SU-DHL-6 (cell line): Measurements from ENCODE around the gene UBE2G2.

ENCODE experiments used
- H2AFZ ChIP-seq: fragments of 200-600 bp; sonication (generic); 2 replicates; pipeline ENCODE4 v1.6.1; 2014; ENCODE audit warnings: low read depth, mild to moderate bottlenecking, moderate library complexity, mixed read lengths, antibody characterized with exemption, low read length; ENCODE audit not compliant: severe bottlenecking
- H3F3A ChIP-seq: fragments of 200-600 bp; shearing (Covaris generic); 2 replicates; pipeline ENCODE4 v1.6.0; 2016; ENCODE audit warnings: antibody characterized with exemption, mild to moderate bottlenecking; ENCODE audit not compliant: insufficient read depth
- H3K27ac ChIP-seq: fragments of 200-600 bp; sonication (generic); 2 replicates; pipeline ENCODE4 v1.5.1; 2016; ENCODE audit warnings: low read depth, mild to moderate bottlenecking, low read length, moderate library complexity, mixed read lengths
- H3K27me3 ChIP-seq: fragments of 200-600 bp; sonication (generic), shearing (Covaris generic); 2 replicates; pipeline ENCODE4 v1.6.0; 2014; ENCODE audit warnings: mild to moderate bottlenecking, low read length
- H3K36me3 ChIP-seq: fragments of 200-600 bp; sonication (generic); 2 replicates; pipeline ENCODE4 v1.6.1; 2014; ENCODE audit warnings: mild to moderate bottlenecking, low read length, mixed read lengths
- H3K4me2 ChIP-seq: fragments of 300-600, 200-600 bp; shearing (Covaris generic), sonication (generic); 2 replicates; pipeline ENCODE4 v1.6.0; 2014; ENCODE audit warnings: low read length, low read depth, mild to moderate bottlenecking; ENCODE audit not compliant: poor library complexity, severe bottlenecking
- H3K4me3 ChIP-seq: fragments of 200-600 bp; sonication (generic); 2 replicates; pipeline ENCODE4 v1.5.1; 2014; ENCODE audit warnings: antibody characterized with exemption, low read length, mild to moderate bottlenecking, mixed read lengths; ENCODE audit not compliant: insufficient read depth, poor library complexity, severe bottlenecking
- H3K79me2 ChIP-seq: fragments of 200-600 bp; sonication (generic); 2 replicates; pipeline ENCODE4 v1.6.1; 2014; ENCODE audit warnings: mild to moderate bottlenecking, low read length, moderate library complexity; ENCODE audit not compliant: insufficient read depth
- H3K9ac ChIP-seq: fragments of 200-600 bp; sonication (generic); 2 replicates; pipeline ENCODE4 v1.7.0; 2014; ENCODE audit warnings: mild to moderate bottlenecking, low read length
- H3K9me2 ChIP-seq: fragments of 200-600 bp; sonication (generic); replicated peaks from 2 replicates; pipeline ENCODE4 v1.6.1; 2014; ENCODE audit warnings: low read length; ENCODE audit not compliant: insufficient read depth
- H3K9me3 ChIP-seq: fragments of 200-600 bp; sonication (generic); 2 replicates; pipeline ENCODE4 v1.6.1; 2014; ENCODE audit warnings: low read length, mixed read lengths; ENCODE audit not compliant: insufficient read depth
- H4K20me1 ChIP-seq: fragments of 200-600 bp; sonication (generic); 2 replicates; pipeline ENCODE4 v1.6.1; 2014; ENCODE audit warnings: low read depth, mild to moderate bottlenecking, antibody characterized with exemption, low read length, moderate library complexity, mixed read lengths
- CTCF ChIP-seq: fragments of 200-600 bp; sonication (generic); IDR thresholded peaks from one replicate; pipeline ENCODE4 v1.5.1; 2017; ENCODE audit warnings: antibody characterized with exemption, mild to moderate bottlenecking, low read length, moderate library complexity; ENCODE audit not compliant: insufficient read depth, poor library complexity, severe bottlenecking
- EZH2phosphoT487 ChIP-seq: fragments of 200-600 bp; sonication (generic), shearing (Covaris generic); conservative IDR thresholded peaks from 2 replicates; pipeline ENCODE4 v1.6.1; 2018; ENCODE audit warnings: mild to moderate bottlenecking, antibody characterized with exemption, low read length, moderate library complexity, mixed read lengths

Gene UBE2G2

GRCh38 chr21:44778983-44779382 is 22.6 kb downstream of the UBE2G2 start:
- no peak for TF ChIP-seq CTCF
- no peak for TF ChIP-seq EZH2phosphoT487
- Histone ChIP-seq H3K36me3 (peaks cover 9% of the 10 kb centered on the region; the same call in 1 of the 2 replicates), H3K9me3 (no peaks in the 10 kb centered on the region), H3K9ac (no peak overlapping the region), H3K9me2 (no peaks in the 10 kb centered on the region), H3K4me3 (no peak overlapping the region), H3F3A (no peaks in the 10 kb centered on the region), H3K79me2 (peaks cover 55% of the 10 kb centered on the region), H3K4me2 (no peak overlapping the region), H3K27ac (no peak overlapping the region), H2AFZ (no peak overlapping the region), H3K27me3 (no peaks in the 10 kb centered on the region), H4K20me1 (peaks cover 26% of the 10 kb centered on the region; the same call in 1 of the 2 replicates)

- Histone ChIP-seq H3K27me3 (no peaks in the 10 kb centered on the region), H3K36me3 (peaks cover 9% of the 10 kb centered on the region; the same call in 1 of the 2 replicates), H3K9ac (no peak overlapping the region), H3F3A (no peaks in the 10 kb centered on the region), H3K27ac (no peak overlapping the region), H3K4me3 (no peak overlapping the region), H3K9me2 (no peaks in the 10 kb centered on the region), H3K9me3 (no peaks in the 10 kb centered on the region), H3K4me2 (no peak overlapping the region), H4K20me1 (peaks cover 26% of the 10 kb centered on the region; the same call in 1 of the 2 replicates), H2AFZ (no peak overlapping the region), H3K79me2 (peaks cover 50% of the 10 kb centered on the region)
- TF ChIP-seq CTCF: no peak
- no peak for TF ChIP-seq EZH2phosphoT487
Measured at GRCh38 chr21:44778499-44778911, 23.1 kb downstream of the UBE2G2 start.

- H3K36me3 ChIP-seq: peaks cover 9% of the 10 kb centered on the region; the same call in 1 of the 2 replicates
- H3K27ac ChIP-seq: no peak overlapping the region
- TF ChIP-seq EZH2phosphoT487: no peak
- TF ChIP-seq CTCF: no peak
- H4K20me1 ChIP-seq: peaks cover 22% of the 10 kb centered on the region; the same call in 1 of the 2 replicates
- no peak overlapping the region for H2AFZ ChIP-seq
- H3K4me2 ChIP-seq: no peak overlapping the region
- H3K9me2 ChIP-seq: no peaks in the 10 kb centered on the region
- no peaks in the 10 kb centered on the region for H3K9me3 ChIP-seq
- H3K27me3 ChIP-seq: no peaks in the 10 kb centered on the region
- H3F3A ChIP-seq: no peaks in the 10 kb centered on the region
- H3K79me2 ChIP-seq: peaks cover 46% of the 10 kb centered on the region
- no peak overlapping the region for H3K4me3 ChIP-seq
- H3K9ac ChIP-seq: no peak overlapping the region
Measured at GRCh38 chr21:44778094-44778493, 23.5 kb downstream of the UBE2G2 start.
